OCI-LY1 (cell line): ENCODE measurements around the gene ARHGEF12.

Experiments used
- H2AFZ ChIP-seq: fragments of 200-600 bp; sonication (generic), shearing (Covaris generic); 2 replicates; pipeline ENCODE4 v1.6.0; 2014; ENCODE audit warnings: antibody characterized with exemption, mild to moderate bottlenecking, low read length
- H3F3A ChIP-seq: fragments of 200-600 bp; sonication (generic), shearing (Covaris generic); 2 replicates; pipeline ENCODE4 v1.6.0; 2014; ENCODE audit warnings: mild to moderate bottlenecking, antibody characterized with exemption, low read length, moderate library complexity; ENCODE audit not compliant: insufficient read depth
- H3K27ac ChIP-seq: fragments of 200-600 bp; sonication (generic); 2 replicates; pipeline ENCODE4 v1.5.1; 2014; ENCODE audit warnings: low read length, mixed run types, mild to moderate bottlenecking, low read depth; ENCODE audit not compliant: poor library complexity, severe bottlenecking
- H3K27me3 ChIP-seq: fragments of 200-600 bp; sonication (generic); 2 replicates; pipeline ENCODE4 v1.6.0; 2014; ENCODE audit warnings: antibody characterized with exemption, mild to moderate bottlenecking, low read length, moderate library complexity; ENCODE audit not compliant: insufficient read depth
- H3K36me3 ChIP-seq: fragments of 200-600 bp; sonication (generic); 2 replicates; pipeline ENCODE4 v1.6.1; 2014; ENCODE audit warnings: mild to moderate bottlenecking, antibody characterized with exemption, low read length, moderate library complexity, mixed read lengths; ENCODE audit not compliant: insufficient read depth
- H3K4me1 ChIP-seq: fragments of 200-600 bp; sonication (generic); 2 replicates; pipeline ENCODE4 v1.5.1; 2014; ENCODE audit warnings: mild to moderate bottlenecking, low read length, moderate library complexity; ENCODE audit not compliant: insufficient read depth, severe bottlenecking
- H3K4me2 ChIP-seq: fragments of 200-600 bp; sonication (generic), shearing (Covaris generic); 2 replicates; pipeline ENCODE4 v1.6.1; 2014; ENCODE audit warnings: low read length
- H3K4me3 ChIP-seq: fragments of 200-600 bp; sonication (generic); 2 replicates; pipeline ENCODE4 v1.5.1; 2014; ENCODE audit warnings: low read length, low read depth, mild to moderate bottlenecking, mixed read lengths; ENCODE audit not compliant: poor library complexity, severe bottlenecking
- H3K79me2 ChIP-seq: fragments of 200-600 bp; shearing (Covaris generic); 2 replicates; pipeline ENCODE4 v1.6.1; 2016; ENCODE audit warnings: mixed run types, low read length, mixed read lengths; ENCODE audit not compliant: insufficient read depth
- H3K9ac ChIP-seq: fragments of 200-600 bp; sonication (generic), shearing (Covaris generic); 2 replicates; pipeline ENCODE4 v1.6.1; 2014; ENCODE audit warnings: mild to moderate bottlenecking, low read length, mixed read lengths
- H3K9me2 ChIP-seq: fragments of 200-600 bp; sonication (generic), shearing (Covaris generic); 2 replicates; pipeline ENCODE4 v1.6.1; 2014; ENCODE audit warnings: low read depth, mild to moderate bottlenecking, low read length, mixed read lengths
- H3K9me3 ChIP-seq: fragments of 200-600 bp; shearing (Covaris generic); 2 replicates; pipeline ENCODE4 v1.6.1; 2014; ENCODE audit warnings: low read length, mixed read lengths
- H4K20me1 ChIP-seq: fragments of 200-600 bp; sonication (generic), shearing (Covaris generic); 2 replicates; pipeline ENCODE4 v1.6.0; 2016; ENCODE audit warnings: mild to moderate bottlenecking, low read length; ENCODE audit not compliant: insufficient read depth
- EZH2 ChIP-seq: fragments of 200-600 bp; sonication (generic), shearing (Covaris generic); IDR thresholded peaks from 2 replicates; pipeline ENCODE4 v1.8.0; 2017; ENCODE audit warnings: borderline replicate concordance, mixed run types, mild to moderate bottlenecking, antibody characterized with exemption, low read length, moderate library complexity, mixed read lengths
- TF ChIP-seq, protein P1 (sequence below): fragments of 200-600 bp; sonication (generic), shearing (Covaris generic); IDR thresholded peaks from 2 replicates; pipeline ENCODE4 v1.5.1; 2017; ENCODE audit warnings: mild to moderate bottlenecking, antibody characterized with exemption, low read length, moderate library complexity, mixed read lengths

Gene ARHGEF12

DNA sequence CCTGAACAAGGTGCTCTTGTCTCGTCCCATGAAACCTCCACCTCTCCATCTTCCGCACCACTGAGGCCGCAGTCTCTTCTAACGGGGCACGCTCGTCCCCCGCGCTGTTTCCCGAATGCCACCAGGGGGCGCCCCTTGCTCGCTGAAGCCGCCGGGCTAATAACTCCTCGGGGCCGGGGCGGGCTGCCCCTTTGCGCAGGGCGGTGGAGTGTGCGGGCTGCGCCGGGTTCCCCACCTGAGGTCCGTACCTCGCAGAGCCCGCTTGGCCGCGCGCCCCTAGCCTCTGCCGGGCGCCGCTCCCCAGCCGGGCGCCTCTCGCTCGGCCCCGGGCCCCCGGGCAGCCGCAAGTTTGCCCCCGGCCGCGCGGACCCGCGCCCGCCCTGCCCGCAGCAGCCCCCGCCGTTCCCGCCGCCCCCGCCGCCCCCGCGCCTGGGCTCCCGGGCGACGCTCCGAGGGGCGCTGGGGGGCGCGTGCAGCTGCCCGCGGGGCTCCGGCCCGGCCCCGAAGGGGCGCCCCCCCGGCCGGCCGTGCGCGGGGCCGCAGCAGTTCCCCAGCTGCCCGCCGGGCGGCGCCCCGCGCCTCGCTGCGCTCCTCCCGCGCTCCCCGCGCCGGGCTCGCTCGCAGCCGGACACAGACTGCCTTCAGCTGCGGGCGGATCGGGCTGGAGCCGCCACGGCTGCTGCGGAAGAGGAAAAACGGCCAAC, 175.1 kb downstream of the ARHGEF12 start, which contains the start of gene GRIK4:
TSS of gene GRIK4 (plus strand) at position 633 of the 704 bp plus-strand sequence. CDS start 148,571 bp downstream, outside the sequence.
- H2AFZ ChIP-seq: no peak within 1 kb of the TSS
- TF ChIP-seq, protein P1, sequence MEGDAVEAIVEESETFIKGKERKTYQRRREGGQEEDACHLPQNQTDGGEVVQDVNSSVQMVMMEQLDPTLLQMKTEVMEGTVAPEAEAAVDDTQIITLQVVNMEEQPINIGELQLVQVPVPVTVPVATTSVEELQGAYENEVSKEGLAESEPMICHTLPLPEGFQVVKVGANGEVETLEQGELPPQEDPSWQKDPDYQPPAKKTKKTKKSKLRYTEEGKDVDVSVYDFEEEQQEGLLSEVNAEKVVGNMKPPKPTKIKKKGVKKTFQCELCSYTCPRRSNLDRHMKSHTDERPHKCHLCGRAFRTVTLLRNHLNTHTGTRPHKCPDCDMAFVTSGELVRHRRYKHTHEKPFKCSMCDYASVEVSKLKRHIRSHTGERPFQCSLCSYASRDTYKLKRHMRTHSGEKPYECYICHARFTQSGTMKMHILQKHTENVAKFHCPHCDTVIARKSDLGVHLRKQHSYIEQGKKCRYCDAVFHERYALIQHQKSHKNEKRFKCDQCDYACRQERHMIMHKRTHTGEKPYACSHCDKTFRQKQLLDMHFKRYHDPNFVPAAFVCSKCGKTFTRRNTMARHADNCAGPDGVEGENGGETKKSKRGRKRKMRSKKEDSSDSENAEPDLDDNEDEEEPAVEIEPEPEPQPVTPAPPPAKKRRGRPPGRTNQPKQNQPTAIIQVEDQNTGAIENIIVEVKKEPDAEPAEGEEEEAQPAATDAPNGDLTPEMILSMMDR: peak; percentile 73
- no peak for TF ChIP-seq EZH2
- H4K20me1 ChIP-seq: no peaks in the 10 kb centered on the region
- no peaks in the 10 kb centered on the region for H3K27me3 ChIP-seq
- H3K9me3 ChIP-seq: no peaks in the 10 kb centered on the region
- H3K4me3 ChIP-seq: peak within 1 kb of the TSS; percentile 21
- no peaks in the 10 kb centered on the region for H3K79me2 ChIP-seq
- no peaks in the 10 kb centered on the region for H3K36me3 ChIP-seq
- H3F3A ChIP-seq: no peaks in the 10 kb centered on the region
- H3K4me1 ChIP-seq: no peaks in the 10 kb centered on the region
- H3K9ac ChIP-seq: no peak within 1 kb of the TSS
- no peaks in the 10 kb centered on the region for H3K9me2 ChIP-seq
- H3K4me2 ChIP-seq: no peak within 1 kb of the TSS
- H3K27ac ChIP-seq: no peak within 1 kb of the TSS

GRCh38 chr11:120511820-120512738, 175.9 kb downstream of the ARHGEF12 start:
- Histone ChIP-seq H3F3A (no peaks in the 10 kb centered on the region), H2AFZ (no peak overlapping the region), H3K27ac (no peak overlapping the region), H3K79me2 (no peaks in the 10 kb centered on the region), H3K4me1 (no peaks in the 10 kb centered on the region), H3K9me2 (no peaks in the 10 kb centered on the region), H3K4me2 (no peak overlapping the region), H3K9ac (no peak overlapping the region), H3K36me3 (no peaks in the 10 kb centered on the region), H3K4me3 (no peak overlapping the region), H3K27me3 (no peaks in the 10 kb centered on the region), H4K20me1 (no peaks in the 10 kb centered on the region), H3K9me3 (no peaks in the 10 kb centered on the region)
- TF ChIP-seq EZH2: no peak
- TF ChIP-seq, protein P1: no peak

GRCh38 chr11:120512739-120513435, 176.7 kb downstream of the ARHGEF12 start:
- no peaks in the 10 kb centered on the region for H3K9me2 ChIP-seq
- H3K4me3 ChIP-seq: no peak overlapping the region
- H2AFZ ChIP-seq: no peak overlapping the region
- H4K20me1 ChIP-seq: no peaks in the 10 kb centered on the region
- no peak overlapping the region for H3K9ac ChIP-seq
- no peaks in the 10 kb centered on the region for H3K36me3 ChIP-seq
- no peak overlapping the region for H3K27ac ChIP-seq
- no peaks in the 10 kb centered on the region for H3K9me3 ChIP-seq
- no peaks in the 10 kb centered on the region for H3F3A ChIP-seq
- no peaks in the 10 kb centered on the region for H3K79me2 ChIP-seq
- H3K27me3 ChIP-seq: no peaks in the 10 kb centered on the region
- H3K4me1 ChIP-seq: no peaks in the 10 kb centered on the region
- TF ChIP-seq EZH2: no peak
- TF ChIP-seq, protein P1: no peak
- no peak overlapping the region for H3K4me2 ChIP-seq
